ENCODE results near the gene MYO7A.

Gene MYO7A

GRCh38 chr11:77084581-77085191, 43.4 kb upstream of the MYO7A start:
- H3K4ac ChIP-seq (ENCODE audit: low read depth in 1 of 2, low read length in 2 of 2), result no peak overlapping the region
- H3K4me2 ChIP-seq (ENCODE audit: low read length, poor library complexity, severe bottlenecking), result no peak overlapping the region
- H3K9me3 ChIP-seq (ENCODE audit: control insufficient read depth, low read length), result no peaks in the 10 kb centered on the region
- H3K36me3 ChIP-seq (ENCODE audit: control insufficient read depth in 1 of 2, insufficient read depth in 2 of 2, low read depth in 1 of 2, low read length in 2 of 2), result peaks cover 32 to 62% of the 10 kb centered on the region in 2 experiments
- no peak overlapping the region for H2BK15ac ChIP-seq (ENCODE audit: low read depth, poor library complexity, severe bottlenecking)
- no peak overlapping the region for H4K91ac ChIP-seq (ENCODE audit: low read length)
- no peak overlapping the region for H2BK120ac ChIP-seq (ENCODE audit: low read depth, low read length)
- no peak overlapping the region for H2BK5ac ChIP-seq (ENCODE audit: low read depth, low read length, poor library complexity, severe bottlenecking)
- no peak overlapping the region for H3K14ac ChIP-seq (ENCODE audit: low read length in 2 of 2)
- no peak overlapping the region for H4K8ac ChIP-seq (ENCODE audit: low read length)
- H3K27ac ChIP-seq (ENCODE audit: low read length, poor library complexity, severe bottlenecking), result no peak overlapping the region
- H2AFZ ChIP-seq (ENCODE audit: low read depth, low read length), result no peak overlapping the region
- H3K79me1 ChIP-seq (replicated peaks; ENCODE audit: low read length, poor library complexity, severe bottlenecking), result peaks cover 30% of the 10 kb centered on the region
- H2BK12ac ChIP-seq (ENCODE audit: low read length in 2 of 2), result no peak overlapping the region
- H3K18ac ChIP-seq (ENCODE audit: low read depth in 1 of 2, low read length in 2 of 2), result no peak overlapping the region
- H3K23ac ChIP-seq (ENCODE audit: low read length in 2 of 2), result no peak overlapping the region
- peaks cover 14% of the 10 kb centered on the region for H3K4me1 ChIP-seq (ENCODE audit: control insufficient read depth, insufficient read depth, low read depth, low read length)
- no peak overlapping the region for H2AK5ac ChIP-seq (ENCODE audit: low read length, severe bottlenecking)
- 97% methylated on average over 25 of the region's 25 CpGs for WGBS
- no peak overlapping the region for H3K9ac ChIP-seq (ENCODE audit: low read length)
- no peak overlapping the region for H3K4me3 ChIP-seq (ENCODE audit: insufficient read depth in 1 of 2, low read depth in 1 of 2, low read length in 2 of 2)
- DNase-seq, result no peak
- no peaks in the 10 kb centered on the region for H3K27me3 ChIP-seq (ENCODE audit: control insufficient read depth in 1 of 2, insufficient read depth in 1 of 2, low read length in 2 of 2)

GRCh38 chr11:77085652-77086051, 42.4 kb upstream of the MYO7A start:
- Histone ChIP-seq H3K14ac (ENCODE audit: low read length in 2 of 2) (no peak overlapping the region), H3K23ac (ENCODE audit: low read length in 2 of 2) (no peak overlapping the region), H3K27ac (ENCODE audit: low read length, poor library complexity, severe bottlenecking) (no peak overlapping the region), H4K8ac (ENCODE audit: low read length) (no peak overlapping the region), H3K4ac (ENCODE audit: low read depth in 1 of 2, low read length in 2 of 2) (no peak overlapping the region), H3K79me1 (replicated peaks; ENCODE audit: low read length, poor library complexity, severe bottlenecking) (peaks cover 24% of the 10 kb centered on the region), H3K9me3 (ENCODE audit: control insufficient read depth, low read length) (no peaks in the 10 kb centered on the region), H4K91ac (ENCODE audit: low read length) (no peak overlapping the region), H3K18ac (ENCODE audit: low read depth in 1 of 2, low read length in 2 of 2) (no peak overlapping the region), H3K4me2 (ENCODE audit: low read length, poor library complexity, severe bottlenecking) (no peak overlapping the region), H3K4me1 (ENCODE audit: control insufficient read depth, insufficient read depth, low read depth, low read length) (peaks cover 11% of the 10 kb centered on the region), H2AK5ac (ENCODE audit: low read length, severe bottlenecking) (no peak overlapping the region), H3K4me3 (ENCODE audit: insufficient read depth in 1 of 2, low read depth in 1 of 2, low read length in 2 of 2) (no peak overlapping the region), H2BK5ac (ENCODE audit: low read depth, low read length, poor library complexity, severe bottlenecking) (no peak overlapping the region), H2AFZ (ENCODE audit: low read depth, low read length) (no peak overlapping the region), H3K27me3 (ENCODE audit: control insufficient read depth in 1 of 2, insufficient read depth in 1 of 2, low read length in 2 of 2) (no peaks in the 10 kb centered on the region), H3K9ac (ENCODE audit: low read length) (peak overlapping the region; percentile 3), H2BK120ac (ENCODE audit: low read depth, low read length) (no peak overlapping the region), H2BK15ac (ENCODE audit: low read depth, poor library complexity, severe bottlenecking) (no peak overlapping the region), H2BK12ac (ENCODE audit: low read length in 2 of 2) (no peak overlapping the region), H3K36me3 (ENCODE audit: control insufficient read depth in 1 of 2, insufficient read depth in 2 of 2, low read depth in 1 of 2, low read length in 2 of 2) (peaks cover 32 to 66% of the 10 kb centered on the region in 2 experiments)
- DNase-seq, result no peak
- 97% methylated on average over 6 of the region's 6 CpGs for WGBS

- Histone ChIP-seq H3K4me1 (ENCODE audit: control insufficient read depth, insufficient read depth, low read depth, low read length) (peaks cover 7% of the 10 kb centered on the region), H4K91ac (ENCODE audit: low read length) (no peak overlapping the region), H3K4me3 (ENCODE audit: insufficient read depth in 1 of 2, low read depth in 1 of 2, low read length in 2 of 2) (no peak overlapping the region), H3K27me3 (ENCODE audit: control insufficient read depth in 1 of 2, insufficient read depth in 1 of 2, low read length in 2 of 2) (no peaks in the 10 kb centered on the region), H2BK12ac (ENCODE audit: low read length in 2 of 2) (no peak overlapping the region), H3K36me3 (ENCODE audit: control insufficient read depth in 1 of 2, insufficient read depth in 2 of 2, low read depth in 1 of 2, low read length in 2 of 2) (peaks cover 32 to 56% of the 10 kb centered on the region in 2 experiments), H4K8ac (ENCODE audit: low read length) (no peak overlapping the region), H3K18ac (ENCODE audit: low read depth in 1 of 2, low read length in 2 of 2) (no peak overlapping the region), H3K9ac (ENCODE audit: low read length) (no peak overlapping the region), H3K79me1 (replicated peaks; ENCODE audit: low read length, poor library complexity, severe bottlenecking) (peaks cover 16% of the 10 kb centered on the region), H2BK15ac (ENCODE audit: low read depth, poor library complexity, severe bottlenecking) (no peak overlapping the region), H2AK5ac (ENCODE audit: low read length, severe bottlenecking) (no peak overlapping the region), H3K4me2 (ENCODE audit: low read length, poor library complexity, severe bottlenecking) (no peak overlapping the region), H3K14ac (ENCODE audit: low read length in 2 of 2) (no peak overlapping the region), H2BK5ac (ENCODE audit: low read depth, low read length, poor library complexity, severe bottlenecking) (no peak overlapping the region), H2BK120ac (ENCODE audit: low read depth, low read length) (no peak overlapping the region), H2AFZ (ENCODE audit: low read depth, low read length) (no peak overlapping the region), H3K27ac (ENCODE audit: low read length, poor library complexity, severe bottlenecking) (no peak overlapping the region), H3K23ac (ENCODE audit: low read length in 2 of 2) (no peak overlapping the region), H3K9me3 (ENCODE audit: control insufficient read depth, low read length) (no peaks in the 10 kb centered on the region), H3K4ac (ENCODE audit: low read depth in 1 of 2, low read length in 2 of 2) (no peak overlapping the region)
- 89% methylated on average over 20 of the region's 23 CpGs for WGBS
- no peak for DNase-seq
Observed at GRCh38 chr11:77086521-77087472, 41.2 kb upstream of the MYO7A start.

- WGBS, result 91% methylated on average over 9 of the region's 9 CpGs
- Histone ChIP-seq H4K91ac (ENCODE audit: low read length) (no peak overlapping the region), H3K14ac (ENCODE audit: low read length in 2 of 2) (no peak overlapping the region), H2AFZ (ENCODE audit: low read depth, low read length) (no peak overlapping the region), H3K18ac (ENCODE audit: low read depth in 1 of 2, low read length in 2 of 2) (no peak overlapping the region), H3K36me3 (ENCODE audit: control insufficient read depth in 1 of 2, insufficient read depth in 2 of 2, low read depth in 1 of 2, low read length in 2 of 2) (peaks cover 32 to 53% of the 10 kb centered on the region in 2 experiments), H4K8ac (ENCODE audit: low read length) (no peak overlapping the region), H3K23ac (ENCODE audit: low read length in 2 of 2) (no peak overlapping the region), H2BK12ac (ENCODE audit: low read length in 2 of 2) (no peak overlapping the region), H3K4me2 (ENCODE audit: low read length, poor library complexity, severe bottlenecking) (no peak overlapping the region), H2BK5ac (ENCODE audit: low read depth, low read length, poor library complexity, severe bottlenecking) (no peak overlapping the region), H3K79me1 (replicated peaks; ENCODE audit: low read length, poor library complexity, severe bottlenecking) (peaks cover 10% of the 10 kb centered on the region), H3K9ac (ENCODE audit: low read length) (no peak overlapping the region), H3K4me1 (ENCODE audit: control insufficient read depth, insufficient read depth, low read depth, low read length) (peaks cover 7% of the 10 kb centered on the region), H2AK5ac (ENCODE audit: low read length, severe bottlenecking) (no peak overlapping the region), H2BK120ac (ENCODE audit: low read depth, low read length) (no peak overlapping the region), H2BK15ac (ENCODE audit: low read depth, poor library complexity, severe bottlenecking) (no peak overlapping the region), H3K4me3 (ENCODE audit: insufficient read depth in 1 of 2, low read depth in 1 of 2, low read length in 2 of 2) (no peak overlapping the region), H3K9me3 (ENCODE audit: control insufficient read depth, low read length) (no peaks in the 10 kb centered on the region), H3K27ac (ENCODE audit: low read length, poor library complexity, severe bottlenecking) (no peak overlapping the region), H3K4ac (ENCODE audit: low read depth in 1 of 2, low read length in 2 of 2) (no peak overlapping the region), H3K27me3 (ENCODE audit: control insufficient read depth in 1 of 2, insufficient read depth in 1 of 2, low read length in 2 of 2) (no peaks in the 10 kb centered on the region)
- DNase-seq, result no peak
Observed at GRCh38 chr11:77087723-77088225, 40.3 kb upstream of the MYO7A start.

Measured in mesenchymal stem cell (in vitro differentiated cells and primary cell).